ENCODE measurements around the gene GTF2E1. TPM values are rescaled to one million over a fixed set of nuclear protein-coding genes. Genes with fewer than 3 reads are reported as not detected.

GTF2E1 gene
- total and polyA plus RNA-seq, 10 of the 15 experiments (the other 5 are each of a cell fraction or from before 2014, with no cell fraction given): 9.2 to 24.9 (median 16.2) TPM

GRCh38 chr3:120820748-120821147, 78.2 kb downstream of the GTF2E1 start:
- DNase-seq (ENCODE audit: low read depth, low spot score) (no peak), ATAC-seq (no peak), FAIRE-seq (no peak)
- Histone ChIP-seq H3K79me2 (ENCODE audit: control insufficient read depth, insufficient read depth, low read length) (no peaks in the 10 kb centered on the region), H3K9me3 (replicated peaks; ENCODE audit: control insufficient read depth, insufficient read depth, low read length) (no peaks in the 10 kb centered on the region), H3K4me1 (ENCODE audit: control insufficient read depth, insufficient read depth, low read length) (no peaks in the 10 kb centered on the region), H3K36me3 (ENCODE audit: control insufficient read depth in 2 of 2, insufficient read depth in 2 of 2, low read length in 1 of 2) (no peaks in the 10 kb centered on the region), H3K4me2 (ENCODE audit: control insufficient read depth, insufficient read depth) (no peak overlapping the region), H3K27ac (ENCODE audit: control insufficient read depth, insufficient read depth) (no peak overlapping the region), H2AFZ (ENCODE audit: control insufficient read depth, low read depth, low read length) (no peak overlapping the region), H3K27me3 (replicated peaks in 1 of 2; ENCODE audit: control insufficient read depth in 2 of 2, insufficient read depth in 2 of 2, low read length in 1 of 2) (no peaks in the 10 kb centered on the region), H3K9ac (ENCODE audit: control insufficient read depth, insufficient read depth, low read length) (no peak overlapping the region), H3K4me3 (no peak overlapping the region), H4K20me1 (ENCODE audit: control insufficient read depth, insufficient read depth) (no peaks in the 10 kb centered on the region)
- in situ Hi-C loops (cut with MboI) (no loop called here), intact Hi-C loops (cut with micrococcal nuclease; ENCODE audit: unreplicated experiment) (no loop called here)
- ChIA-PET POLR2A (no interaction called here), RAD21 (ENCODE audit: unreplicated experiment) (no interaction called here), SMC1A (ENCODE audit: uncharacterized antibody, unreplicated experiment) (interaction anchor here (1.7 kb wide), 1 partner anchor 9 kb away, joined by 4 read pairs; no protein-coding TSS in a partner anchor), CTCF (interaction anchor here (0.7 kb wide), 1 partner anchor 262 kb away, joined by 3 read pairs; no protein-coding TSS in a partner anchor)
- 42% methylated on average over 3 of the region's 3 CpGs for WGBS (ENCODE audit: insufficient coverage, insufficient replicate concordance, low lambda C conversion rate, missing lambda C conversion rate)
- TF ChIP-seq CHD2 (IDR thresholded peaks at IDR 0.05; ENCODE audit: borderline replicate concordance, low read depth, low read length): no peak
- TF ChIP-seq STAT3 (IDR thresholded peaks at IDR 0.05; ENCODE audit: low read depth, low read length): no peak
- no peak for TF ChIP-seq EZH2 (IDR thresholded peaks at IDR 0.05; ENCODE audit: borderline replicate concordance, control insufficient read depth, low read depth, low read length)
- no TSS peak for BruUV-seq (replicated peaks)

GRCh38 chr3:120821426-120821825, 78.9 kb downstream of the GTF2E1 start:
- Histone ChIP-seq H3K4me1 (ENCODE audit: control insufficient read depth, insufficient read depth, low read length) (no peaks in the 10 kb centered on the region), H3K9ac (ENCODE audit: control insufficient read depth, insufficient read depth, low read length) (no peak overlapping the region), H3K27ac (ENCODE audit: control insufficient read depth, insufficient read depth) (no peak overlapping the region), H3K4me3 (no peak overlapping the region), H3K27me3 (replicated peaks in 1 of 2; ENCODE audit: control insufficient read depth in 2 of 2, insufficient read depth in 2 of 2, low read length in 1 of 2) (no peaks in the 10 kb centered on the region), H3K36me3 (ENCODE audit: control insufficient read depth in 2 of 2, insufficient read depth in 2 of 2, low read length in 1 of 2) (no peaks in the 10 kb centered on the region), H3K4me2 (ENCODE audit: control insufficient read depth, insufficient read depth) (no peak overlapping the region), H3K79me2 (ENCODE audit: control insufficient read depth, insufficient read depth, low read length) (no peaks in the 10 kb centered on the region), H2AFZ (ENCODE audit: control insufficient read depth, low read depth, low read length) (no peak overlapping the region), H3K9me3 (replicated peaks; ENCODE audit: control insufficient read depth, insufficient read depth, low read length) (no peaks in the 10 kb centered on the region), H4K20me1 (ENCODE audit: control insufficient read depth, insufficient read depth) (no peaks in the 10 kb centered on the region)
- CTCF ChIA-PET: interaction anchor here (1.6 kb wide), 1 partner anchor 10 kb away, joined by 6 read pairs; no protein-coding TSS in a partner anchor
- in situ Hi-C loops (cut with MboI): no loop called here
- BruUV-seq (replicated peaks): no TSS peak
- RAD21 ChIA-PET (ENCODE audit: unreplicated experiment): no interaction called here
- DNase-seq (ENCODE audit: low read depth, low spot score): no peak
- intact Hi-C loops (cut with micrococcal nuclease; ENCODE audit: unreplicated experiment): no loop called here
- FAIRE-seq: no peak
- POLR2A ChIA-PET: no interaction called here
- ATAC-seq: no peak
- SMC1A ChIA-PET (ENCODE audit: uncharacterized antibody, unreplicated experiment): no interaction called here
- TF ChIP-seq BHLHE40 (IDR thresholded peaks at IDR 0.05; ENCODE audit: borderline replicate concordance in 1 of 2, low read depth in 2 of 2, low read length in 1 of 2): no peak
- no peak for TF ChIP-seq PBX3 (IDR thresholded peaks at IDR 0.05; ENCODE audit: insufficient replicate concordance, low read depth, low read length)
- TF ChIP-seq RCOR1 (conservative IDR thresholded peaks at IDR 0.05; ENCODE audit: low read depth, low read length): no peak
- no peak for TF ChIP-seq RELB (IDR thresholded peaks at IDR 0.05; ENCODE audit: low read depth)
- TF ChIP-seq NFYB (IDR thresholded peaks at IDR 0.05; ENCODE audit: insufficient read depth, low read depth, low read length): no peak
- no peak for TF ChIP-seq EED (IDR thresholded peaks at IDR 0.05; ENCODE audit: low read depth)
- TF ChIP-seq PAX5 (IDR thresholded peaks at IDR 0.05; ENCODE audit: borderline replicate concordance, low read depth, low read length): no peak
- no peak for TF ChIP-seq PAX8 (IDR thresholded peaks at IDR 0.05)
- no peak for TF ChIP-seq SRF (IDR thresholded peaks at IDR 0.05; ENCODE audit: low read depth in 2 of 2, low read length in 2 of 2)
- no peak for TF ChIP-seq CBFB (IDR thresholded peaks at IDR 0.05; ENCODE audit: low read depth)
- no peak for TF ChIP-seq SREBF1 (IDR thresholded peaks at IDR 0.05; ENCODE audit: low read length)
